Stimulated activated CD4-positive, alpha-beta T cell treated with anti-CD3 and anti-CD28 coated beads, Interleukin-4, amount 100 ng/mL, for 1 hour (primary cell): ENCODE measurements around the gene FRY.
"Not testable (repeated sequence)": the region's sequence is repeated elsewhere in the genome, so short reads cannot be mapped to it uniquely, and the experiment has no call there.

ENCODE experiments used
- DNase-seq: peaks from one replicate; pipeline ENCODE4 v3.0.0-alpha.2; 2020

The FRY gene

GRCh38 chr13:32031025-32031814 lies at the start of gene FRY:
Gene FRY (plus strand): TSS chr13:32031774. CDS start chr13:32031796, 22 bp downstream.
- peak; percentile 39 for DNase-seq

- DNase-seq: no peak
Observed at GRCh38 chr13:31982124-31982523, 49.5 kb upstream of the FRY start.

GRCh38 chr13:31982540-31982939 lies 49.0 kb upstream of the FRY start:
- no peak for DNase-seq

- not testable (repeated sequence) for DNase-seq
Observed at GRCh38 chr13:31983696-31984095, 47.9 kb upstream of the FRY start.

- not testable (repeated sequence) for DNase-seq
Observed at GRCh38 chr13:31984388-31984787, 47.2 kb upstream of the FRY start.

- no peak for DNase-seq
Observed at GRCh38 chr13:31986676-31987470, 44.7 kb upstream of the FRY start.

- DNase-seq: no peak
Observed at GRCh38 chr13:31987535-31988170, 43.9 kb upstream of the FRY start.

GRCh38 chr13:31994367-31994766 lies 37.2 kb upstream of the FRY start:
- DNase-seq: not testable (repeated sequence)

GRCh38 chr13:31996601-31997000 lies 35.0 kb upstream of the FRY start:
- DNase-seq: no peak

- DNase-seq: no peak
Observed at GRCh38 chr13:31997641-31998040, 33.9 kb upstream of the FRY start.

- DNase-seq: no peak
Observed at GRCh38 chr13:31998131-31998530, 33.4 kb upstream of the FRY start.

GRCh38 chr13:32000754-32001153 lies 30.8 kb upstream of the FRY start:
- DNase-seq: not testable (repeated sequence)

GRCh38 chr13:32001154-32001768 lies 30.3 kb upstream of the FRY start:
- no peak for DNase-seq

GRCh38 chr13:32001769-32002168 lies 29.8 kb upstream of the FRY start:
- DNase-seq: no peak

- DNase-seq: no peak
Observed at GRCh38 chr13:32002873-32003272, 28.7 kb upstream of the FRY start.

- no peak for DNase-seq
Observed at GRCh38 chr13:32007494-32007893, 24.1 kb upstream of the FRY start.

GRCh38 chr13:32008518-32009175 lies 22.9 kb upstream of the FRY start:
- DNase-seq: no peak

GRCh38 chr13:32009362-32009761 lies 22.2 kb upstream of the FRY start:
- DNase-seq: no peak

GRCh38 chr13:32010136-32010535 lies 21.4 kb upstream of the FRY start:
- no peak for DNase-seq

- DNase-seq: no peak
Observed at GRCh38 chr13:32011971-32012370, 19.6 kb upstream of the FRY start.

GRCh38 chr13:32013181-32013580 lies 18.4 kb upstream of the FRY start:
- DNase-seq: no peak

- no peak for DNase-seq
Observed at GRCh38 chr13:32016119-32016518, 15.5 kb upstream of the FRY start.

GRCh38 chr13:32016631-32017030 lies 14.9 kb upstream of the FRY start:
- DNase-seq: no peak
